GM23338 (cell line): ENCODE data around the gene NDUFS6. TPM values are rescaled to one million over a fixed set of nuclear protein-coding genes. Genes with fewer than 3 reads are reported as not detected.

Experiments used
- ATAC-seq: fragments of 200-7000 bp; cut with Tn5 transposase; 3 replicates; pipeline ENCODE4 v1.9.1; 2020
- DNase-seq: peaks from one replicate; pipeline ENCODE4 v3.0.0-alpha.2; 2015; ENCODE audit warnings: low spot score
- H2AFZ ChIP-seq: fragments of 200-600 bp; sonication (generic); 2 replicates; pipeline ENCODE4 v1.8.0; 2016; ENCODE audit warnings: antibody characterized with exemption, mild to moderate bottlenecking, moderate library complexity
- H3F3A ChIP-seq: fragments of 200-600 bp; sonication (generic); replicated peaks from 2 replicates; pipeline ENCODE4 v1.8.0; 2017; ENCODE audit warnings: antibody characterized with exemption, mixed run types, low read depth
- H3K27ac ChIP-seq: fragments of 200-600 bp; sonication (generic); 2 replicates; pipeline ENCODE4 v1.6.1; 2016; ENCODE audit warnings: low read depth
- H3K27me3 ChIP-seq: fragments of 200-600 bp; sonication (generic); 2 replicates; pipeline ENCODE4 v1.8.0; 2016; ENCODE audit warnings: mild to moderate bottlenecking, mixed run types, moderate library complexity; ENCODE audit not compliant: insufficient read depth
- H3K36me3 ChIP-seq: fragments of 200-600 bp; sonication (generic); 2 replicates; pipeline ENCODE4 v1.8.0; 2016; ENCODE audit warnings: mild to moderate bottlenecking; ENCODE audit not compliant: insufficient read depth
- H3K4me1 ChIP-seq: fragments of 200-600 bp; sonication (generic); 2 replicates; pipeline ENCODE4 v1.8.0; 2016; ENCODE audit warnings: mild to moderate bottlenecking, moderate library complexity; ENCODE audit not compliant: insufficient read depth
- H3K4me2 ChIP-seq: fragments of 200-600 bp; sonication (generic); 2 replicates; pipeline ENCODE4 v1.7.1; 2017; ENCODE audit warnings: mixed run types
- H3K4me3 ChIP-seq: fragments of 200-600 bp; sonication (generic); 2 replicates; pipeline ENCODE4 v1.6.1; 2016; ENCODE audit warnings: mixed run types
- H3K79me2 ChIP-seq: fragments of 200-600 bp; sonication (generic); replicated peaks from 2 replicates; pipeline ENCODE4 v1.8.0; 2017; ENCODE audit warnings: mild to moderate bottlenecking; ENCODE audit not compliant: insufficient read depth
- H3K9me2 ChIP-seq: fragments of 200-600 bp; sonication (generic); 2 replicates; pipeline ENCODE4 v1.8.0; 2017; ENCODE audit not compliant: insufficient read depth
- H4K20me1 ChIP-seq: fragments of 200-600 bp; sonication (generic); replicated peaks from 2 replicates; pipeline ENCODE4 v1.8.0; 2017; ENCODE audit warnings: mild to moderate bottlenecking; ENCODE audit not compliant: insufficient read depth
- H3K27ac Mint-ChIP-seq: 2 replicates; pipeline ENCODE4 v1.8.0; 2020; ENCODE audit warnings: inconsistent platforms, mild to moderate bottlenecking, moderate library complexity, mixed read lengths
- H3K27me3 Mint-ChIP-seq: 3 replicates; pipeline ENCODE4 v1.8.0; 2022; ENCODE audit warnings: low read depth, mild to moderate bottlenecking, moderate library complexity, mixed read lengths, inconsistent platforms; ENCODE audit not compliant: insufficient read depth, poor library complexity
- H3K36me3 Mint-ChIP-seq: 3 replicates; pipeline ENCODE4 v1.8.0; 2021; ENCODE audit warnings: low read depth, mild to moderate bottlenecking, inconsistent platforms, moderate library complexity, mixed read lengths
- H3K4me1 Mint-ChIP-seq: 3 replicates; pipeline ENCODE4 v1.8.0; 2020; ENCODE audit warnings: mild to moderate bottlenecking, inconsistent platforms, mixed read lengths
- H3K4me3 Mint-ChIP-seq: 3 replicates; pipeline ENCODE4 v1.8.0; 2021; ENCODE audit warnings: moderate library complexity, mild to moderate bottlenecking, inconsistent platforms, mixed read lengths
- H3K9me3 Mint-ChIP-seq: 3 replicates; pipeline ENCODE4 v1.8.0; 2020; ENCODE audit warnings: moderate library complexity, mild to moderate bottlenecking, inconsistent platforms, mixed read lengths
- CREB1 ChIP-seq: fragments of 250-450 bp; sonication (Bioruptor Pico); IDR thresholded peaks from 2 replicates; pipeline ENCODE4 v1.5.0; 2020; ENCODE audit warnings: low read depth, mild to moderate bottlenecking, moderate library complexity
- EZH2 ChIP-seq: fragments of 200-600 bp; sonication (generic); IDR thresholded peaks from one replicate; pipeline ENCODE4 v1.8.0; 2017; ENCODE audit warnings: antibody characterized with exemption, mild to moderate bottlenecking, low read depth; ENCODE audit not compliant: unreplicated experiment
- EZH2phosphoT487 ChIP-seq: fragments of 200-600 bp; sonication (generic); IDR thresholded peaks from one replicate; pipeline ENCODE4 v1.8.1; 2018; ENCODE audit warnings: antibody characterized with exemption; ENCODE audit not compliant: unreplicated experiment
- JUNB ChIP-seq: IDR thresholded peaks from one replicate; pipeline ENCODE4 v1.6.1; 2016; ENCODE audit warnings: antibody characterized with exemption; ENCODE audit not compliant: unreplicated experiment
- NANOG ChIP-seq: IDR thresholded peaks from 2 replicates; pipeline ENCODE4 v1.6.1; 2016; ENCODE audit warnings: antibody characterized with exemption, borderline replicate concordance
- POLR2AphosphoS5 ChIP-seq: IDR thresholded peaks from 2 replicates; pipeline ENCODE4 v1.6.1; 2016; ENCODE audit warnings: antibody characterized with exemption, low read depth
- STAT1 ChIP-seq: IDR thresholded peaks from one replicate; pipeline ENCODE4 v1.6.1; 2016; ENCODE audit warnings: antibody characterized with exemption; ENCODE audit not compliant: unreplicated experiment
- ZNF114 ChIP-seq: fragments of 250-450 bp; sonication (Bioruptor Pico); IDR thresholded peaks from 2 replicates; pipeline ENCODE4 v1.5.0; 2020; ENCODE audit warnings: mild to moderate bottlenecking, moderate library complexity
- ZNF331 ChIP-seq: fragments of 250-450 bp; sonication (Bioruptor Pico); IDR thresholded peaks from 2 replicates; pipeline ENCODE4 v1.5.0; 2020; ENCODE audit warnings: low read depth, mild to moderate bottlenecking, moderate library complexity
- polyA plus RNA-seq: library from polyadenylated mRNA; unstranded; fragments of >200 nt; fragmentation: Nextera tagmentation; extraction: Ambion mirVana; gene quantifications from 2 replicates; pipeline ENCODE4 v1.2.1, GENCODE V29; 2016
- total RNA-seq: library from RNA; depleted of rRNA; stranded (reverse); fragments of >200 nt; shearing (Covaris generic); gene quantifications from 2 replicates; pipeline ENCODE4 v1.2.3, GENCODE V29; 2014
- TF ChIP-seq, protein P1 (sequence below): fragments of 250-450 bp; sonication (Bioruptor Pico); IDR thresholded peaks from 2 replicates; pipeline ENCODE4 v1.5.0; 2020; ENCODE audit warnings: mild to moderate bottlenecking, moderate library complexity
- TF ChIP-seq, protein P2 (sequence below), 2 experiments: fragments of 200-600 bp in 1 of 2; sonication (generic) in 1 of 2; conservative IDR thresholded peaks; 2 replicates each; pipeline versions ENCODE4 v1.5.1 to v1.6.1; 2016 to 2017; ENCODE audit warnings: antibody characterized with exemption in 2 of 2, low read depth in 2 of 2, mild to moderate bottlenecking in 2 of 2, moderate library complexity in 1 of 2
- TF ChIP-seq, protein P3 (sequence below): IDR thresholded peaks from one replicate; pipeline ENCODE4 v1.6.1; 2018; ENCODE audit warnings: antibody characterized with exemption; ENCODE audit not compliant: unreplicated experiment
- TF ChIP-seq, protein P4 (sequence below): IDR thresholded peaks from 2 replicates; pipeline ENCODE4 v1.6.1; 2016; ENCODE audit warnings: antibody characterized with exemption

Gene NDUFS6
- total and polyA plus RNA-seq, 2 experiments from 2014 or later, result 94.8 to 289 TPM

DNA sequence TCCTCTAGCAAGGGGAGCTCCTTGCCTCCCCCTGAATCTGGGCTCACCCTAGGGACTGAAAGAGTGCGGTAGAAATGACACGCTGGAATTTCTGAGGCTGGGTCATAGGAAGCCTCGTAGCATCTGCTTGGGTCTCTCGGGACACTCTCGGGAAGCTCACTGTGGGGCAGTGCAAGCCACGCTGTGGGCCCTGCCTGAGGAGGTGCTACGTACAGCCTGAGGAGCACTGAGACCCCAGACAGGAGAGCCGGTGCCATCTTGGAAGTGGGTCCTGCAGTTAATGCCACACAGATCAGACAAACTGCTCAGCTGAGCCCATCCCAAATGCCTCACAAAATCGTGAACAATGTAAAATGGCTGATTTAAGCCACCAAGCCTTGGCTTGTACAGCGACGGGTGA is 3.4 kb upstream of the NDUFS6 start:
- TF ChIP-seq, protein P1, sequence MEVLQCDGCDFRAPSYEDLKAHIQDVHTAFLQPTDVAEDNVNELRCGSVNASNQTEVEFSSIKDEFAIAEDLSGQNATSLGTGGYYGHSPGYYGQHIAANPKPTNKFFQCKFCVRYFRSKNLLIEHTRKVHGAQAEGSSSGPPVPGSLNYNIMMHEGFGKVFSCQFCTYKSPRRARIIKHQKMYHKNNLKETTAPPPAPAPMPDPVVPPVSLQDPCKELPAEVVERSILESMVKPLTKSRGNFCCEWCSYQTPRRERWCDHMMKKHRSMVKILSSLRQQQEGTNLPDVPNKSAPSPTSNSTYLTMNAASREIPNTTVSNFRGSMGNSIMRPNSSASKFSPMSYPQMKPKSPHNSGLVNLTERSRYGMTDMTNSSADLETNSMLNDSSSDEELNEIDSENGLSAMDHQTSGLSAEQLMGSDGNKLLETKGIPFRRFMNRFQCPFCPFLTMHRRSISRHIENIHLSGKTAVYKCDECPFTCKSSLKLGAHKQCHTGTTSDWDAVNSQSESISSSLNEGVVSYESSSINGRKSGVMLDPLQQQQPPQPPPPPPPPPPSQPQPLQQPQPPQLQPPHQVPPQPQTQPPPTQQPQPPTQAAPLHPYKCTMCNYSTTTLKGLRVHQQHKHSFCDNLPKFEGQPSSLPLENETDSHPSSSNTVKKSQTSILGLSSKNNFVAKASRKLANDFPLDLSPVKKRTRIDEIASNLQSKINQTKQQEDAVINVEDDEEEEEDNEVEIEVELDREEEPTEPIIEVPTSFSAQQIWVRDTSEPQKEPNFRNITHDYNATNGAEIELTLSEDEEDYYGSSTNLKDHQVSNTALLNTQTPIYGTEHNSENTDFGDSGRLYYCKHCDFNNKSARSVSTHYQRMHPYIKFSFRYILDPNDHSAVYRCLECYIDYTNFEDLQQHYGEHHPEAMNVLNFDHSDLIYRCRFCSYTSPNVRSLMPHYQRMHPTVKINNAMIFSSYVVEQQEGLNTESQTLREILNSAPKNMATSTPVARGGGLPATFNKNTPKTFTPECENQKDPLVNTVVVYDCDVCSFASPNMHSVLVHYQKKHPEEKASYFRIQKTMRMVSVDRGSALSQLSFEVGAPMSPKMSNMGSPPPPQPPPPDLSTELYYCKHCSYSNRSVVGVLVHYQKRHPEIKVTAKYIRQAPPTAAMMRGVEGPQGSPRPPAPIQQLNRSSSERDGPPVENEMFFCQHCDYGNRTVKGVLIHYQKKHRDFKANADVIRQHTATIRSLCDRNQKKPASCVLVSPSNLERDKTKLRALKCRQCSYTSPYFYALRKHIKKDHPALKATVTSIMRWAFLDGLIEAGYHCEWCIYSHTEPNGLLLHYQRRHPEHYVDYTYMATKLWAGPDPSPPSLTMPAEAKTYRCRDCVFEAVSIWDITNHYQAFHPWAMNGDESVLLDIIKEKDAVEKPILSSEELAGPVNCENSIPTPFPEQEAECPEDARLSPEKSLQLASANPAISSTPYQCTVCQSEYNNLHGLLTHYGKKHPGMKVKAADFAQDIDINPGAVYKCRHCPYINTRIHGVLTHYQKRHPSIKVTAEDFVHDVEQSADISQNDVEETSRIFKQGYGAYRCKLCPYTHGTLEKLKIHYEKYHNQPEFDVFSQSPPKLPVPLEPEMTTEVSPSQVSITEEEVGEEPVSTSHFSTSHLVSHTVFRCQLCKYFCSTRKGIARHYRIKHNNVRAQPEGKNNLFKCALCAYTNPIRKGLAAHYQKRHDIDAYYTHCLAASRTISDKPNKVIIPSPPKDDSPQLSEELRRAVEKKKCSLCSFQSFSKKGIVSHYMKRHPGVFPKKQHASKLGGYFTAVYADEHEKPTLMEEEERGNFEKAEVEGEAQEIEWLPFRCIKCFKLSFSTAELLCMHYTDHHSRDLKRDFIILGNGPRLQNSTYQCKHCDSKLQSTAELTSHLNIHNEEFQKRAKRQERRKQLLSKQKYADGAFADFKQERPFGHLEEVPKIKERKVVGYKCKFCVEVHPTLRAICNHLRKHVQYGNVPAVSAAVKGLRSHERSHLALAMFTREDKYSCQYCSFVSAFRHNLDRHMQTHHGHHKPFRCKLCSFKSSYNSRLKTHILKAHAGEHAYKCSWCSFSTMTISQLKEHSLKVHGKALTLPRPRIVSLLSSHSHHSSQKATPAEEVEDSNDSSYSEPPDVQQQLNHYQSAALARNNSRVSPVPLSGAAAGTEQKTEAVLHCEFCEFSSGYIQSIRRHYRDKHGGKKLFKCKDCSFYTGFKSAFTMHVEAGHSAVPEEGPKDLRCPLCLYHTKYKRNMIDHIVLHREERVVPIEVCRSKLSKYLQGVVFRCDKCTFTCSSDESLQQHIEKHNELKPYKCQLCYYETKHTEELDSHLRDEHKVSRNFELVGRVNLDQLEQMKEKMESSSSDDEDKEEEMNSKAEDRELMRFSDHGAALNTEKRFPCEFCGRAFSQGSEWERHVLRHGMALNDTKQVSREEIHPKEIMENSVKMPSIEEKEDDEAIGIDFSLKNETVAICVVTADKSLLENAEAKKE, result no peak
- TF ChIP-seq, protein P2, sequence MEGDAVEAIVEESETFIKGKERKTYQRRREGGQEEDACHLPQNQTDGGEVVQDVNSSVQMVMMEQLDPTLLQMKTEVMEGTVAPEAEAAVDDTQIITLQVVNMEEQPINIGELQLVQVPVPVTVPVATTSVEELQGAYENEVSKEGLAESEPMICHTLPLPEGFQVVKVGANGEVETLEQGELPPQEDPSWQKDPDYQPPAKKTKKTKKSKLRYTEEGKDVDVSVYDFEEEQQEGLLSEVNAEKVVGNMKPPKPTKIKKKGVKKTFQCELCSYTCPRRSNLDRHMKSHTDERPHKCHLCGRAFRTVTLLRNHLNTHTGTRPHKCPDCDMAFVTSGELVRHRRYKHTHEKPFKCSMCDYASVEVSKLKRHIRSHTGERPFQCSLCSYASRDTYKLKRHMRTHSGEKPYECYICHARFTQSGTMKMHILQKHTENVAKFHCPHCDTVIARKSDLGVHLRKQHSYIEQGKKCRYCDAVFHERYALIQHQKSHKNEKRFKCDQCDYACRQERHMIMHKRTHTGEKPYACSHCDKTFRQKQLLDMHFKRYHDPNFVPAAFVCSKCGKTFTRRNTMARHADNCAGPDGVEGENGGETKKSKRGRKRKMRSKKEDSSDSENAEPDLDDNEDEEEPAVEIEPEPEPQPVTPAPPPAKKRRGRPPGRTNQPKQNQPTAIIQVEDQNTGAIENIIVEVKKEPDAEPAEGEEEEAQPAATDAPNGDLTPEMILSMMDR (conservative IDR thresholded peaks at IDR 0.05; ENCODE audit: low read depth in 2 of 2), result no peak
- TF ChIP-seq STAT1, result no peak
- no peak for TF ChIP-seq POLR2AphosphoS5
- no peak for TF ChIP-seq CREB1 (CRISPR knock-in tag)
- TF ChIP-seq EZH2, result no peak
- no peak for TF ChIP-seq EZH2phosphoT487
- TF ChIP-seq, protein P3, sequence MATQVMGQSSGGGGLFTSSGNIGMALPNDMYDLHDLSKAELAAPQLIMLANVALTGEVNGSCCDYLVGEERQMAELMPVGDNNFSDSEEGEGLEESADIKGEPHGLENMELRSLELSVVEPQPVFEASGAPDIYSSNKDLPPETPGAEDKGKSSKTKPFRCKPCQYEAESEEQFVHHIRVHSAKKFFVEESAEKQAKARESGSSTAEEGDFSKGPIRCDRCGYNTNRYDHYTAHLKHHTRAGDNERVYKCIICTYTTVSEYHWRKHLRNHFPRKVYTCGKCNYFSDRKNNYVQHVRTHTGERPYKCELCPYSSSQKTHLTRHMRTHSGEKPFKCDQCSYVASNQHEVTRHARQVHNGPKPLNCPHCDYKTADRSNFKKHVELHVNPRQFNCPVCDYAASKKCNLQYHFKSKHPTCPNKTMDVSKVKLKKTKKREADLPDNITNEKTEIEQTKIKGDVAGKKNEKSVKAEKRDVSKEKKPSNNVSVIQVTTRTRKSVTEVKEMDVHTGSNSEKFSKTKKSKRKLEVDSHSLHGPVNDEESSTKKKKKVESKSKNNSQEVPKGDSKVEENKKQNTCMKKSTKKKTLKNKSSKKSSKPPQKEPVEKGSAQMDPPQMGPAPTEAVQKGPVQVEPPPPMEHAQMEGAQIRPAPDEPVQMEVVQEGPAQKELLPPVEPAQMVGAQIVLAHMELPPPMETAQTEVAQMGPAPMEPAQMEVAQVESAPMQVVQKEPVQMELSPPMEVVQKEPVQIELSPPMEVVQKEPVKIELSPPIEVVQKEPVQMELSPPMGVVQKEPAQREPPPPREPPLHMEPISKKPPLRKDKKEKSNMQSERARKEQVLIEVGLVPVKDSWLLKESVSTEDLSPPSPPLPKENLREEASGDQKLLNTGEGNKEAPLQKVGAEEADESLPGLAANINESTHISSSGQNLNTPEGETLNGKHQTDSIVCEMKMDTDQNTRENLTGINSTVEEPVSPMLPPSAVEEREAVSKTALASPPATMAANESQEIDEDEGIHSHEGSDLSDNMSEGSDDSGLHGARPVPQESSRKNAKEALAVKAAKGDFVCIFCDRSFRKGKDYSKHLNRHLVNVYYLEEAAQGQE, result no peak
- no peak for TF ChIP-seq JUNB
- TF ChIP-seq, protein P4, sequence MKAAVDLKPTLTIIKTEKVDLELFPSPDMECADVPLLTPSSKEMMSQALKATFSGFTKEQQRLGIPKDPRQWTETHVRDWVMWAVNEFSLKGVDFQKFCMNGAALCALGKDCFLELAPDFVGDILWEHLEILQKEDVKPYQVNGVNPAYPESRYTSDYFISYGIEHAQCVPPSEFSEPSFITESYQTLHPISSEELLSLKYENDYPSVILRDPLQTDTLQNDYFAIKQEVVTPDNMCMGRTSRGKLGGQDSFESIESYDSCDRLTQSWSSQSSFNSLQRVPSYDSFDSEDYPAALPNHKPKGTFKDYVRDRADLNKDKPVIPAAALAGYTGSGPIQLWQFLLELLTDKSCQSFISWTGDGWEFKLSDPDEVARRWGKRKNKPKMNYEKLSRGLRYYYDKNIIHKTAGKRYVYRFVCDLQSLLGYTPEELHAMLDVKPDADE, result no peak
- TF ChIP-seq ZNF114 (CRISPR knock-in tag), result no peak
- TF ChIP-seq ZNF331, result no peak
- TF ChIP-seq NANOG, result no peak
- H3K27me3 ChIP-seq, result no peaks in the 10 kb centered on the region
- peaks cover 7% of the 10 kb centered on the region; the same call in 1 of the 2 replicates for H3K4me1 ChIP-seq
- no peak overlapping the region for H2AFZ ChIP-seq
- no peak overlapping the region for H3K4me3 ChIP-seq
- no peaks in the 10 kb centered on the region for H3K9me2 ChIP-seq
- H3K4me1 Mint-ChIP-seq, result peaks cover 21% of the 10 kb centered on the region
- H4K20me1 ChIP-seq, result peaks cover 2% of the 10 kb centered on the region
- H3K27ac ChIP-seq, result no peak overlapping the region
- H3K79me2 ChIP-seq, result peaks cover 33% of the 10 kb centered on the region
- no peaks in the 10 kb centered on the region for H3F3A ChIP-seq
- no peak overlapping the region for H3K27ac Mint-ChIP-seq
- no peak for ATAC-seq
- H3K36me3 ChIP-seq, result peaks cover 11% of the 10 kb centered on the region
- DNase-seq, result no peak
- H3K4me3 Mint-ChIP-seq, result peak overlapping the region; percentile 98
- H3K27me3 Mint-ChIP-seq, result peaks cover 8% of the 10 kb centered on the region
- peaks cover 37% of the 10 kb centered on the region for H3K36me3 Mint-ChIP-seq
- H3K9me3 Mint-ChIP-seq, result no peaks in the 10 kb centered on the region
- H3K4me2 ChIP-seq, result no peak overlapping the region
